GM23248 (cell line): ENCODE measurements around the gene PCDHA5. TPM values are rescaled to one million over a fixed set of nuclear protein-coding genes. Genes with fewer than 3 reads are reported as not detected.
A peak's percentile ranks its signal among the peaks of the same experiment; 100 is the strongest.
"Not testable (repeated sequence)": the region's sequence is repeated elsewhere in the genome, so short reads cannot be mapped to it uniquely, and the experiment has no call there.

Source experiments
- DNase-seq: peaks from one replicate; pipeline ENCODE4 v3.0.0-alpha.2; 2015
- H2AFZ ChIP-seq: fragments of 200-600 bp; sonication (generic); 2 replicates; pipeline ENCODE4 v1.6.1; 2016; ENCODE audit warnings: antibody characterized with exemption
- H3F3A ChIP-seq: fragments of 200-600 bp; sonication (generic); 2 replicates; pipeline ENCODE4 v1.6.1; 2016; ENCODE audit warnings: mild to moderate bottlenecking, antibody characterized with exemption, mixed run types; ENCODE audit not compliant: insufficient read depth
- H3K27ac ChIP-seq: fragments of 200-600 bp; sonication (generic); 2 replicates; pipeline ENCODE4 v1.5.1; 2016; ENCODE audit warnings: mild to moderate bottlenecking
- H3K27me3 ChIP-seq: fragments of 200-600 bp; sonication (generic); replicated peaks from 2 replicates; pipeline ENCODE4 v1.6.1; 2016; ENCODE audit warnings: mild to moderate bottlenecking; ENCODE audit not compliant: insufficient read depth
- H3K36me3 ChIP-seq: fragments of 200-600 bp; sonication (generic); 2 replicates; pipeline ENCODE4 v1.6.1; 2016; ENCODE audit warnings: low read depth, mild to moderate bottlenecking
- H3K4me1 ChIP-seq: fragments of 200-600 bp; sonication (generic); 2 replicates; pipeline ENCODE4 v1.6.1; 2016; ENCODE audit warnings: mild to moderate bottlenecking; ENCODE audit not compliant: insufficient read depth
- H3K4me2 ChIP-seq: fragments of 200-600 bp; sonication (generic); one replicate; pipeline ENCODE4 v1.6.1; 2016; ENCODE audit warnings: mild to moderate bottlenecking; ENCODE audit not compliant: unreplicated experiment
- H3K4me3 ChIP-seq: fragments of 200-600 bp; sonication (generic); 2 replicates; pipeline ENCODE4 v1.5.1; 2016; ENCODE audit warnings: mild to moderate bottlenecking
- H3K79me2 ChIP-seq: fragments of 200-600 bp; sonication (generic); 2 replicates; pipeline ENCODE4 v1.6.1; 2016; ENCODE audit warnings: mild to moderate bottlenecking; ENCODE audit not compliant: insufficient read depth
- H3K9ac ChIP-seq: fragments of 200-600 bp; sonication (generic); 2 replicates; pipeline ENCODE4 v1.6.1; 2016; ENCODE audit warnings: mild to moderate bottlenecking
- H3K9me2 ChIP-seq: fragments of 200-600 bp; sonication (generic); 2 replicates; pipeline ENCODE4 v1.6.1; 2016; ENCODE audit warnings: mixed run types, mild to moderate bottlenecking, moderate library complexity; ENCODE audit not compliant: insufficient read depth
- H3K9me3 ChIP-seq: fragments of 200-600 bp; sonication (generic); one replicate; pipeline ENCODE4 v1.6.1; 2017; ENCODE audit warnings: low read depth
- H4K20me1 ChIP-seq: fragments of 200-600 bp; sonication (generic); 2 replicates; pipeline ENCODE4 v1.6.0; 2016; ENCODE audit not compliant: insufficient read depth
- EZH2 ChIP-seq: fragments of 200-600 bp; sonication (generic); IDR thresholded peaks from 2 replicates; pipeline ENCODE4 v1.6.1; 2018; ENCODE audit warnings: antibody characterized with exemption, mild to moderate bottlenecking; ENCODE audit not compliant: insufficient read depth, poor library complexity, severe bottlenecking
- EZH2phosphoT487 ChIP-seq: fragments of 200-600 bp; sonication (generic); IDR thresholded peaks from 2 replicates; pipeline ENCODE4 v1.6.1; 2018; ENCODE audit warnings: antibody characterized with exemption, moderate library complexity, mild to moderate bottlenecking, low read depth; ENCODE audit not compliant: insufficient read depth
- WGBS, 2 experiments: methylation state at CpG; one replicate each; pipeline ENCODE4 v1.1.6; 2015 to 2017; ENCODE audit warnings: low lambda C conversion rate in 2 of 2, low coverage in 1 of 2; ENCODE audit errors: missing lambda C conversion rate in 2 of 2; 5-methylcytosine and 5-hydroxymethylcytosine counted together
- in situ Hi-C: fragments of 300-500 bp; cut with MboI; formaldehyde crosslinking; loops from 2 replicates; pipeline ENCODE4 v1.15.0; 2020
- polyA plus RNA-seq: library from polyadenylated mRNA; unstranded; fragments of >200 nt; fragmentation: Nextera tagmentation; extraction: Ambion mirVana; gene quantifications from 2 replicates; pipeline ENCODE4 v1.2.1, GENCODE V29; 2016
- total RNA-seq: library from RNA; depleted of rRNA; stranded (reverse); fragments of >200 nt; shearing (Covaris generic); gene quantifications from 2 replicates; pipeline ENCODE4 v1.2.3, GENCODE V29; 2014; rRNA removed

PCDHA5 gene
- total RNA-seq (not detected in 2 replicates), polyA plus RNA-seq (not detected in 2 replicates)

DNA sequence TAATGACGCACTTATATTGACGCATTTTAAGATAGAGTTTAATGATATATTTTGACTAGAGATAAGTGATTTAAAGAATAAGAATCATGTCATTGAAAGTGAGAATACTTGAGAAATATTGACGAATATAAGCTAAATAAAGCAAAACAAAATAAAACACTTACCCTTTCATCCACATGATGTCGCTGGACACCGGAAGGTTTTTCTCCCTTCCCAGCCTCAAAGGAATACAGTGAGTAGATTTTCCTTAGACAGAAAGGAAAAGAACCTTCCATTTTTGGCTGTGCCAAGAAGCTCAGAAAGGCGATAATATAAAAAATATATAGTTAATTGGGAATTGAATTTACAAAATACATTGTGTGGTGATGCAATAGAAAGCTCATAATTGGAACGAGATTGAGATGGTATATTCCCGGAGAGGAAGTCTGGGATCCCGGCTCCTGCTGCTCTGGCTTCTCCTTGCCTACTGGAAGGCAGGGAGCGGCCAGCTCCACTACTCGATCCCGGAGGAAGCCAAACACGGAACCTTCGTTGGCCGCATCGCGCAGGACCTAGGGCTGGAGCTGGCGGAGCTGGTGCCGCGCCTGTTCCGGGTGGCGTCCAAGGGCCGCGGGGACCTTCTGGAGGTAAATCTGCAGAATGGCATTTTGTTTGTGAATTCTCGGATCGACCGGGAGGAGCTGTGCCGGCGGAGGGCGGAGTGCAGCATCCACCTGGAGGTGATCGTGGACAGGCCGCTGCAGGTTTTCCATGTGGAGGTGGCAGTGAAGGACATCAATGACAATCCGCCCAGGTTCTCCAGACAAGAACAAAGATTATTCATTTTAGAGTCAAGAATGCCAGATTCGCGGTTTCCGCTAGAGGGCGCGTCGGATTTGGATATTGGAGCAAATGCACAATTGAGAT lies at the start of gene PCDHA5:
Gene PCDHA5, plus strand, starts transcription at position 239 of the 906 bp plus-strand sequence.
- in situ Hi-C loops = no loop called here
- Histone ChIP-seq H3K9me3 (no peaks in the 10 kb centered on the region), H3K4me2 (no peak within 1 kb of the TSS), H3K9me2 (no peaks in the 10 kb centered on the region), H3K27ac (no peak within 1 kb of the TSS), H3K27me3 (no peaks in the 10 kb centered on the region), H3K9ac (no peak within 1 kb of the TSS), H3K79me2 (no peaks in the 10 kb centered on the region), H3K36me3 (no peaks in the 10 kb centered on the region), H3F3A (no peaks in the 10 kb centered on the region), H2AFZ (no peak within 1 kb of the TSS), H4K20me1 (no peaks in the 10 kb centered on the region), H3K4me1 (no peaks in the 10 kb centered on the region), H3K4me3 (no peak within 1 kb of the TSS)
- TF ChIP-seq EZH2phosphoT487 (no peak), EZH2 (no peak)
- peak; percentile 34 for DNase-seq
- WGBS, 2 experiments = 26 to 29% methylated on average over 37 to 39 of the region's 39 CpGs

DNA sequence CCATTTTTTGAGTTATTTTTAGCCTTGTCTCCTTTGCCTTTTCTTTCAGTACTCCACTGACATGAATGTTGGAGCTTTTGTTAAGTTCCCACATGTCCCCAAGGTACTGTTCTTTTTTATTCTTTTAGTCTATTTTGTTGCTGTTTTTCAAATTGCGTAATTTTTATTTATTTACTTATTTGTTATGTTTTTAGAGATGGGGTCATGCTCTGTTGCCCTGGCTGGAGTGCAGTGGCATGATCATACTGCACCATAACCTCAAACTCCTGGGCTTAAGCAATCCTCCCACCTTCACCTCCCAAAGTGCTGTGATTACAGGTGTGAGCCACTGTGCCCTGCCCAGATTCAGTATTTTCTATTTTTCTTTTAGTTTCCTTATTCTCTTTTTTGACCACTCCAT lies 40.9 kb upstream of the PCDHA5 start:
- no peaks in the 10 kb centered on the region for H3F3A ChIP-seq
- H3K79me2 ChIP-seq = no peaks in the 10 kb centered on the region
- TF ChIP-seq EZH2phosphoT487 = no peak
- no peak for TF ChIP-seq EZH2
- H3K27me3 ChIP-seq = no peaks in the 10 kb centered on the region
- no peak overlapping the region for H2AFZ ChIP-seq
- no peak overlapping the region for H3K27ac ChIP-seq
- H3K4me1 ChIP-seq = no peaks in the 10 kb centered on the region
- no peaks in the 10 kb centered on the region for H4K20me1 ChIP-seq
- H3K9me3 ChIP-seq = no peaks in the 10 kb centered on the region
- 24 to 28% methylated on average over 1 of the region's 1 CpG for WGBS, 2 experiments
- H3K4me2 ChIP-seq = no peak overlapping the region
- no peak overlapping the region for H3K4me3 ChIP-seq
- no peaks in the 10 kb centered on the region for H3K9me2 ChIP-seq
- H3K9ac ChIP-seq = no peak overlapping the region
- DNase-seq = no peak
- H3K36me3 ChIP-seq = no peaks in the 10 kb centered on the region
- in situ Hi-C loops = no loop called here

DNA sequence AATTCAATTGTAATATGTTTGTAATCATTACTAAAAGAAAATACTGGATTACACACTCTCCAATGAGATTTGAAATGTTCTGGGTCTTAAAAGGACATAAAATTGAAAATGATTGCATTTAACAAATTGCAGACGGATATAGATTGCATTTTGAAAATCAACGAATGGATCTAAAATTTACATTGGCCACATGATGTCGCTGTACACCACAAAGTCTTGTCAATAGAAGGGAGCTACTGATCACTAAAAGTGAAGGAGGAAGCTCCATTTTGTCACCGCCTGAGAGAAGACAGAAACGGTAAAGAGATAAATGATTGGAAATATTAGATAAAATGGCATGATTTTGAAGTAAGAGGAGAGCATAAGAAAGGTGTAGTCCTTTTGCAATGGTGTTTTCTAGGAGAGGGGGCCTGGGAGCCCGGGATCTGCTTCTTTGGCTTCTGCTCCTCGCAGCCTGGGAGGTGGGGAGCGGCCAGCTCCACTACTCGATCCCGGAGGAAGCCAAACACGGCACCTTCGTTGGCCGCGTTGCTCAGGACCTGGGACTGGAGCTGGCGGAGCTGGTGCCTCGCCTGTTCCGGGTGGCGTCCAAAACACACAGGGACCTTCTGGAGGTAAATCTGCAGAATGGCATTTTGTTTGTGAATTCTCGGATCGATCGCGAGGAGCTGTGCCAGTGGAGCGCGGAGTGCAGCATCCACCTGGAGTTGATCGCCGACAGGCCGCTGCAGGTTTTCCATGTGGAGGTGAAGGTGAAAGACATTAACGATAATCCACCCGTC lies 35.3 kb upstream of the PCDHA5 start, which contains the start of gene PCDHA1:
Gene PCDHA1, plus strand, starts transcription at position 236 of the 782 bp plus-strand sequence.
- Histone ChIP-seq H3K36me3 (no peaks in the 10 kb centered on the region), H3K27me3 (no peaks in the 10 kb centered on the region), H3K27ac (no peak within 1 kb of the TSS), H3K79me2 (no peaks in the 10 kb centered on the region), H2AFZ (no peak within 1 kb of the TSS), H3F3A (no peaks in the 10 kb centered on the region), H3K9ac (no peak within 1 kb of the TSS), H3K9me3 (no peaks in the 10 kb centered on the region), H3K9me2 (no peaks in the 10 kb centered on the region), H3K4me2 (no peak within 1 kb of the TSS), H3K4me3 (no peak within 1 kb of the TSS), H3K4me1 (no peaks in the 10 kb centered on the region), H4K20me1 (no peaks in the 10 kb centered on the region)
- in situ Hi-C loops = no loop called here
- TF ChIP-seq EZH2phosphoT487 = no peak
- no peak for TF ChIP-seq EZH2
- WGBS, 2 experiments = 27 to 31% methylated on average over 29 of the region's 29 CpGs
- DNase-seq = no peak

DNA sequence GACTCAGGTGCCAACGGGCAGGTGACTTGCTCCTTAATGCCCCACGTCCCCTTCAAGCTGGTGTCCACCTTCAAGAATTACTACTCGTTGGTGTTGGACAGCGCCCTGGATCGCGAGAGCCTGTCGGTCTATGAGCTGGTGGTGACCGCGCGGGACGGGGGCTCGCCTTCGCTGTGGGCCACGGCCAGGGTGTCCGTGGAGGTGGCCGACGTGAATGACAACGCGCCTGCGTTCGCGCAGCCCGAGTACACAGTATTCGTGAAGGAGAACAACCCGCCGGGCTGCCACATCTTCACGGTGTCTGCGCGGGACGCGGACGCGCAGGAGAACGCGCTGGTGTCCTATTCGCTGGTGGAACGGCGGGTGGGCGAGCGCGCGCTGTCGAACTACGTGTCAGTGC lies 34.0 kb upstream of the PCDHA5 start:
- WGBS, 2 experiments = 54 to 56% methylated on average over 43 to 44 of the region's 44 CpGs
- H4K20me1 ChIP-seq, DNase-seq, H3K36me3 ChIP-seq, H3K27me3 ChIP-seq, in situ Hi-C loops, H3K4me2 ChIP-seq, H3K79me2 ChIP-seq, H3K27ac ChIP-seq, H3K4me1 ChIP-seq, H3K4me3 ChIP-seq, H3K9me3 ChIP-seq, H2AFZ ChIP-seq, H3F3A ChIP-seq, H3K9me2 ChIP-seq, H3K9ac ChIP-seq: not testable (repeated sequence)

DNA sequence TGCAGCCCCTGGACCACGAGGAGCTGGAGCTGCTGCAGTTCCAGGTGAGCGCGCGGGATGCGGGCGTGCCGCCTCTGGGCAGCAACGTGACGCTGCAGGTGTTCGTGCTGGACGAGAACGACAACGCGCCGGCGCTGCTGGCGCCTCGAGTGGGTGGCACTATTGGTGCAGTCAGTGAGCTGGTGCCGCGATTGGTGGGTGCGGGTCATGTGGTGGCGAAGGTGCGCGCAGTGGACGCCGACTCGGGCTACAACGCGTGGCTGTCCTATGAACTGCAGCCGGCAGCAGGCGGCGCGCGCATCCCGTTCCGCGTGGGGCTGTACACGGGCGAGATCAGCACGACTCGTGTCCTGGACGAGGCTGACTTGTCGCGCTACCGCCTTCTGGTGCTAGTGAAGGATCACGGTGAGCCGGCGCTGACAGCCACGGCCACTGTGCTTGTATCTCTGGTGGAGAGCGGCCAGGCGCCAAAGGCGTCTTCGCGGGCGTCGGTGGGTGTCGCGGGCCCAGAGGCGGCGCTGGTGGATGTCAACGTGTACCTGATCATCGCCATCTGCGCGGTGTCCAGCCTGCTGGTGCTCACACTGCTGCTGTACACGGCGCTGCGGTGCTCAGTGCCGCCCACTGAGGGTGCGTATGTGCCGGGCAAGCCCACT lies 33.4 kb upstream of the PCDHA5 start:
- H3K9me2 ChIP-seq, H2AFZ ChIP-seq, H3F3A ChIP-seq, H4K20me1 ChIP-seq, H3K9me3 ChIP-seq, H3K4me2 ChIP-seq, H3K27me3 ChIP-seq, H3K36me3 ChIP-seq, H3K4me1 ChIP-seq, H3K27ac ChIP-seq, H3K9ac ChIP-seq, DNase-seq, in situ Hi-C loops, H3K4me3 ChIP-seq, H3K79me2 ChIP-seq: not testable (repeated sequence)
- WGBS, 2 experiments = 44 to 47% methylated on average over 53 to 57 of the region's 70 CpGs
